A673 (cell line): ENCODE measurements around the gene ARSA. TPM values are rescaled to one million over a fixed set of nuclear protein-coding genes. Genes with fewer than 3 reads are reported as not detected.

Experiments
- BruUV-seq: library from RNA; stranded (reverse); fragments of 400-500 nt; replicated peaks from 2 replicates; lab custom pipeline; 2021; lab: Mats Ljungman, UMichigan
- CTCF ChIA-PET: fragments of 300-600 bp; sonication (Branson Sonifier 250); formaldehyde crosslinking; loops from one replicate; lab custom pipeline; 2022; ENCODE audit warnings: antibody characterized with exemption; lab: Charles Lee
- POLR2A ChIA-PET: fragments of 300-600 bp; sonication (Branson Sonifier 250); formaldehyde crosslinking; loops from one replicate; lab custom pipeline; 2022; ENCODE audit warnings: antibody characterized with exemption; ENCODE audit not compliant: low non-redundant PET; lab: Charles Lee
- DNase-seq: peaks from one replicate; pipeline ENCODE4 v3.0.0-alpha.2; 2015; ENCODE audit warnings: low spot score
- H3K27ac ChIP-seq: fragments of 200-600 bp; sonication (generic); 2 replicates; pipeline ENCODE4 v1.5.1; 2016; ENCODE audit warnings: mixed run types, low read depth, mild to moderate bottlenecking, mixed read lengths, antibody characterized with exemption, low read length; ENCODE audit not compliant: poor library complexity, severe bottlenecking
- H3K27me3 ChIP-seq: fragments of 200-600 bp; sonication (generic); replicated peaks from 2 replicates; pipeline ENCODE4 v1.6.1; 2017; ENCODE audit warnings: mixed run types, low read depth, mild to moderate bottlenecking, mixed read lengths, antibody characterized with exemption, low read length; ENCODE audit not compliant: insufficient read depth, poor library complexity
- H3K36me3 ChIP-seq: fragments of 200-600 bp; sonication (generic); 2 replicates; pipeline ENCODE4 v1.6.1; 2016; ENCODE audit warnings: mixed run types, mild to moderate bottlenecking, mixed read lengths, antibody characterized with exemption, low read length; ENCODE audit not compliant: insufficient read depth, poor library complexity, severe bottlenecking
- H3K4me1 ChIP-seq: fragments of 200-600 bp; sonication (generic); 2 replicates; pipeline ENCODE4 v1.6.1; 2017; ENCODE audit warnings: mixed run types, mild to moderate bottlenecking, mixed read lengths, antibody characterized with exemption, low read length; ENCODE audit not compliant: insufficient read depth, poor library complexity, severe bottlenecking
- H3K4me3 ChIP-seq: fragments of 200-600 bp; sonication (generic); 2 replicates; pipeline ENCODE4 v1.5.1; 2016; ENCODE audit warnings: low read depth, mixed run types, mild to moderate bottlenecking, mixed read lengths, low read length; ENCODE audit not compliant: poor library complexity, severe bottlenecking
- H3K9me3 ChIP-seq: fragments of 200-600 bp; sonication (generic); 2 replicates; pipeline ENCODE4 v1.6.1; 2016; ENCODE audit warnings: mixed run types, low read depth, mild to moderate bottlenecking, mixed read lengths, antibody characterized with exemption, low read length; ENCODE audit not compliant: poor library complexity, severe bottlenecking
- CTCF ChIP-seq: fragments of 300-800, 200-600 bp; sonication (generic); conservative IDR thresholded peaks from 2 replicates; pipeline ENCODE4 v1.5.1; 2017; ENCODE audit warnings: low read depth, mild to moderate bottlenecking, antibody characterized with exemption, low read length, moderate library complexity, mixed read lengths
- EZH2 ChIP-seq: fragments of 200-600 bp; sonication (generic); IDR thresholded peaks from 2 replicates; pipeline ENCODE4 v1.6.1; 2017; ENCODE audit warnings: borderline replicate concordance, low read depth, mild to moderate bottlenecking, mixed read lengths, antibody characterized with exemption, low read length; ENCODE audit not compliant: poor library complexity, severe bottlenecking
- intact Hi-C: fragments of 100-400 bp; cut with micrococcal nuclease; formaldehyde crosslinking; loops from one replicate; pipeline ENCODE4 v1.10.0; 2022; ENCODE audit not compliant: unreplicated experiment
- total RNA-seq: library from RNA; stranded (reverse); gene quantifications from 2 replicates; pipeline ENCODE4 v1.2.3, GENCODE V29; 2021

Gene ARSA
- total RNA-seq, 1 experiment from 2014 or later = 15.6 TPM

GRCh38 chr22:50675553-50676179 is 47.7 kb upstream of the ARSA start:
- H3K27ac ChIP-seq = no peak overlapping the region
- ChIA-PET POLR2A (no interaction called here), CTCF (no interaction called here)
- TF ChIP-seq CTCF (no peak), EZH2 (no peak)
- peak overlapping the region; percentile 45 for H3K4me3 ChIP-seq
- peaks cover 5% of the 10 kb centered on the region for H3K4me1 ChIP-seq
- no peaks in the 10 kb centered on the region for H3K36me3 ChIP-seq
- no TSS peak for BruUV-seq
- H3K27me3 ChIP-seq = peaks cover 5% of the 10 kb centered on the region
- no peak for DNase-seq
- no peaks in the 10 kb centered on the region for H3K9me3 ChIP-seq
- intact Hi-C loops = no loop called here

GRCh38 chr22:50674606-50675552 is 46.9 kb upstream of the ARSA start:
- CTCF ChIA-PET = no interaction called here
- Histone ChIP-seq H3K4me1 (peaks cover 5% of the 10 kb centered on the region), H3K27me3 (peaks cover 5% of the 10 kb centered on the region), H3K4me3 (peak overlapping the region; percentile 45), H3K27ac (no peak overlapping the region), H3K36me3 (no peaks in the 10 kb centered on the region), H3K9me3 (no peaks in the 10 kb centered on the region)
- POLR2A ChIA-PET = interaction anchor here (0.5 to 0.6 kb wide), 2 partner anchors 13 to 51 kb away, joined by 4 to 7 read pairs; no protein-coding TSS in a partner anchor
- DNase-seq = peak; percentile 43
- BruUV-seq = no TSS peak
- TF ChIP-seq CTCF (no peak), EZH2 (no peak)
- intact Hi-C loops = no loop called here

GRCh38 chr22:50674130-50674500 is 46.2 kb upstream of the ARSA start:
- Histone ChIP-seq H3K27ac (no peak overlapping the region), H3K4me1 (peaks cover 5% of the 10 kb centered on the region), H3K27me3 (peaks cover 5% of the 10 kb centered on the region), H3K9me3 (no peaks in the 10 kb centered on the region), H3K36me3 (no peaks in the 10 kb centered on the region), H3K4me3 (peak overlapping the region; percentile 47)
- BruUV-seq = no TSS peak
- intact Hi-C loops = no loop called here
- ChIA-PET CTCF (no interaction called here), POLR2A (interaction anchor here (0.6 kb wide), 1 partner anchor 13 kb away, joined by 7 read pairs; no protein-coding TSS in a partner anchor)
- TF ChIP-seq CTCF (no peak), EZH2 (no peak)
- no peak for DNase-seq
